ENCODE results near the gene DCTPP1. TPM values are rescaled to one million over a fixed set of nuclear protein-coding genes. Genes with fewer than 3 reads are reported as not detected.
A peak's percentile ranks its signal among the peaks of the same experiment; 100 is the strongest.

The DCTPP1 gene
- total RNA-seq, 1 donor from 2014 or later: 30.3 TPM

- TF ChIP-seq CTCF (IDR thresholded peaks at IDR 0.05; ENCODE audit: insufficient read depth, low read length, severe bottlenecking): no peak
- FAIRE-seq (no peak), DNase-seq (ENCODE audit: low read depth) (no peak)
- Histone ChIP-seq H3K36me3 (ENCODE audit: control insufficient read depth, insufficient read depth, low read length) (peaks cover 2% of the 10 kb centered on the region), H3K4me3 (ENCODE audit: low read depth, low read length) (peak overlapping the region; percentile 61), H3K27me3 (ENCODE audit: control insufficient read depth, insufficient read depth, low read length) (no peaks in the 10 kb centered on the region)
These were observed 14.7 kb upstream of the DCTPP1 start for GRCh38 chr16:30444231-30445148.

- TF ChIP-seq CTCF (IDR thresholded peaks at IDR 0.05; ENCODE audit: insufficient read depth, low read length, severe bottlenecking): no peak
- Histone ChIP-seq H3K27me3 (ENCODE audit: control insufficient read depth, insufficient read depth, low read length) (no peaks in the 10 kb centered on the region), H3K4me3 (ENCODE audit: low read depth, low read length) (no peak overlapping the region), H3K36me3 (ENCODE audit: control insufficient read depth, insufficient read depth, low read length) (peaks cover 2% of the 10 kb centered on the region)
- DNase-seq (ENCODE audit: low read depth): no peak
- FAIRE-seq: no peak
These were observed 13.8 kb upstream of the DCTPP1 start for GRCh38 chr16:30443631-30444030.

- FAIRE-seq (no peak), DNase-seq (ENCODE audit: low read depth) (no peak)
- TF ChIP-seq CTCF (IDR thresholded peaks at IDR 0.05; ENCODE audit: insufficient read depth, low read length, severe bottlenecking): no peak
- H3K4me3 ChIP-seq (ENCODE audit: low read depth, low read length): no peak overlapping the region
- peaks cover 2% of the 10 kb centered on the region for H3K36me3 ChIP-seq (ENCODE audit: control insufficient read depth, insufficient read depth, low read length)
- no peaks in the 10 kb centered on the region for H3K27me3 ChIP-seq (ENCODE audit: control insufficient read depth, insufficient read depth, low read length)
These were observed 10.0 kb upstream of the DCTPP1 start for GRCh38 chr16:30439720-30440348.

GRCh38 chr16:30438835-30439234 is 9.0 kb upstream of the DCTPP1 start:
- no peak for FAIRE-seq
- Histone ChIP-seq H3K4me3 (ENCODE audit: low read depth, low read length) (no peak overlapping the region), H3K27me3 (ENCODE audit: control insufficient read depth, insufficient read depth, low read length) (no peaks in the 10 kb centered on the region), H3K36me3 (ENCODE audit: control insufficient read depth, insufficient read depth, low read length) (peaks cover 2% of the 10 kb centered on the region)
- no peak for DNase-seq (ENCODE audit: low read depth)
- TF ChIP-seq CTCF (IDR thresholded peaks at IDR 0.05; ENCODE audit: insufficient read depth, low read length, severe bottlenecking): no peak

GRCh38 chr16:30437511-30438046 is 7.7 kb upstream of the DCTPP1 start:
- H3K27me3 ChIP-seq (ENCODE audit: control insufficient read depth, insufficient read depth, low read length): no peaks in the 10 kb centered on the region
- FAIRE-seq (no peak), DNase-seq (ENCODE audit: low read depth) (no peak)
- no peak overlapping the region for H3K4me3 ChIP-seq (ENCODE audit: low read depth, low read length)
- H3K36me3 ChIP-seq (ENCODE audit: control insufficient read depth, insufficient read depth, low read length): no peaks in the 10 kb centered on the region
- TF ChIP-seq CTCF (IDR thresholded peaks at IDR 0.05; ENCODE audit: insufficient read depth, low read length, severe bottlenecking): no peak
